SU-DHL-6 (cell line): Measurements from ENCODE around the gene KSR1.

ENCODE experiments used
- EZH2phosphoT487 ChIP-seq: fragments of 200-600 bp; sonication (generic), shearing (Covaris generic); conservative IDR thresholded peaks from 2 replicates; pipeline ENCODE4 v1.6.1; 2018; ENCODE audit warnings: mild to moderate bottlenecking, antibody characterized with exemption, low read length, moderate library complexity, mixed read lengths
- TF ChIP-seq, protein P1 (sequence below): fragments of 200-600 bp; sonication (generic); IDR thresholded peaks from one replicate; pipeline ENCODE4 v1.5.1; 2017; ENCODE audit warnings: antibody characterized with exemption, mild to moderate bottlenecking, low read length, moderate library complexity; ENCODE audit not compliant: insufficient read depth, poor library complexity, severe bottlenecking

DNA sequence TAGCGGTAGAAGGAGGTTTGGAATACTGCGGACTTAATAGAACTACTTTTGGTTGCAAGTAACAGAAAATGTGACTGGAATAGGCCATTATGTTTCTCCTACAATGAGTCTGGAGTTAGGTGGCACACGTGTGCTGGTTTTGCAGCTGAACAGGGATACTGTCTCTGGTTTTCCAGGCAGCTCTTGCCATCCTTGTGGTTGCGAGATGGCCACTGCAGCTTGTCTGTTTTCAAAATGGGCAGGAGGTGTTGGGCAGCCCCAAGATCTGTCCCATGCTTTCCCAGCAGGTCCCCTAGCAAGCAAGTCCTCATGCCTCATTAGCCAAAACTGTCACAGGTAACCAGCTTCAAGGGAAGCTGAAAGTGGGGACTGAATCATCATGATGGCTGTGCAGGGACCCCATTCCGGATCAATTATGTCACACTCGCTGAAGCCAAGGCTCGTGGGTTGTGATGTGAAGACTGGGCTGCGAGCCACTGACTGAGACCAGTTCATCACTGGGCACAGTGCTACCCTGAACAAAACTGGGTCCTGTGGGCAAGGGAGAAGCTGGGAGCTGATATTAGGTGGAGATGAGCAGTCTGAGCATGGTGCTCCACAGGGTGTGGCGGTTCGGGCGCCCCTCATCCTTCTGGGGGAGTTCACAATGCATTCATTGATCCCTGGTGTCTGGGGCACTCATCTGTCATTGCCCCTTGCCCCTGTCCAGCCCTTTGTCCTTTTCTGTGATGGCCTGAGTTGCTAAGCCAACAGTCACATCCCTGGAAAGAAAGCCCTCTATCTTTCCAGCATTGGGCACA, 82.1 kb downstream of the KSR1 start:
- TF ChIP-seq, protein P1, sequence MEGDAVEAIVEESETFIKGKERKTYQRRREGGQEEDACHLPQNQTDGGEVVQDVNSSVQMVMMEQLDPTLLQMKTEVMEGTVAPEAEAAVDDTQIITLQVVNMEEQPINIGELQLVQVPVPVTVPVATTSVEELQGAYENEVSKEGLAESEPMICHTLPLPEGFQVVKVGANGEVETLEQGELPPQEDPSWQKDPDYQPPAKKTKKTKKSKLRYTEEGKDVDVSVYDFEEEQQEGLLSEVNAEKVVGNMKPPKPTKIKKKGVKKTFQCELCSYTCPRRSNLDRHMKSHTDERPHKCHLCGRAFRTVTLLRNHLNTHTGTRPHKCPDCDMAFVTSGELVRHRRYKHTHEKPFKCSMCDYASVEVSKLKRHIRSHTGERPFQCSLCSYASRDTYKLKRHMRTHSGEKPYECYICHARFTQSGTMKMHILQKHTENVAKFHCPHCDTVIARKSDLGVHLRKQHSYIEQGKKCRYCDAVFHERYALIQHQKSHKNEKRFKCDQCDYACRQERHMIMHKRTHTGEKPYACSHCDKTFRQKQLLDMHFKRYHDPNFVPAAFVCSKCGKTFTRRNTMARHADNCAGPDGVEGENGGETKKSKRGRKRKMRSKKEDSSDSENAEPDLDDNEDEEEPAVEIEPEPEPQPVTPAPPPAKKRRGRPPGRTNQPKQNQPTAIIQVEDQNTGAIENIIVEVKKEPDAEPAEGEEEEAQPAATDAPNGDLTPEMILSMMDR, result no peak
- TF ChIP-seq EZH2phosphoT487, result no peak
